Measurements from ENCODE around the gene METTL24. TPM values are rescaled to one million over a fixed set of nuclear protein-coding genes. Genes with fewer than 3 reads are reported as not detected.

METTL24 gene
- total RNA-seq, 1 donor from 2014 or later: 3.6 TPM

DNA sequence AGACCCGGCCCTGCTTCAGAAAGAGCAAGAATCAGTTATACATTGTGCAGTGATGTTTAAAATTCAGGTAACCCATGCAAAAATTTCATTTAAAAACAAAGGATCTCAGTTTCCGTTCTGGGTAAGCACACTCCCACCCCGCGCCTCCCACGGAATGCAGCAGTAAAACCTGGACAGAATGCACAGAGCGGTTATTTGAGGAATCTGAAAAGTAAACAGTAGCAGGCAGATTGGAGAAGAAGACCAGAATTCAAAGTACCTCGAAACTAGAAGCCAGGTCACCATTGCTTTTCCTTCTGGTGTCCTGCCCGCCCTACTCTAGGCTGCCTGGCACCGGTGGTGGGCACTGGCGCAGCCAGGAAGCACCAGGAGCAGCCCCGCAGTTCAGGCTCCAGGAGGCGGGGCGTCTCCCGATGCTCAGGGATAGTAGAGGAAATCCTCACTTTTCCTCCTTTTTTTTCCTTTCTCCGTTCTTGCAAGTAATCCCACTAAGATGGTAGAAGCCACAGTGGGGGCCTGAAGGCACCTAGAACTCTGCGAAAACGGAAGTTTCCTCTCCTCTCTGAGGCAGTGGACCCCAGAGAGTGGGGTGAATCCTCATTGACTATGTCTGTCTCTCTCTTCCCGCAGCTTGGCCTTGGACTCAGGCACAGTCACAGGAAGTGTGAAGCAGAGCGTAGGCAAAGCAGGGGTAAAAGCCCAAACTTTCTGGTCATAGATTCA, 28.3 kb downstream of the METTL24 start:
- H3K4me3 Mint-ChIP-seq: no peak overlapping the region
- H3K27ac Mint-ChIP-seq (ENCODE audit: unreplicated experiment): peak overlapping the region; percentile 38
- no peak for DNase-seq (ENCODE audit: low read depth, low spot score)
- H3K4me1 Mint-ChIP-seq: peaks cover 28% of the 10 kb centered on the region
- TF ChIP-seq, protein P1, sequence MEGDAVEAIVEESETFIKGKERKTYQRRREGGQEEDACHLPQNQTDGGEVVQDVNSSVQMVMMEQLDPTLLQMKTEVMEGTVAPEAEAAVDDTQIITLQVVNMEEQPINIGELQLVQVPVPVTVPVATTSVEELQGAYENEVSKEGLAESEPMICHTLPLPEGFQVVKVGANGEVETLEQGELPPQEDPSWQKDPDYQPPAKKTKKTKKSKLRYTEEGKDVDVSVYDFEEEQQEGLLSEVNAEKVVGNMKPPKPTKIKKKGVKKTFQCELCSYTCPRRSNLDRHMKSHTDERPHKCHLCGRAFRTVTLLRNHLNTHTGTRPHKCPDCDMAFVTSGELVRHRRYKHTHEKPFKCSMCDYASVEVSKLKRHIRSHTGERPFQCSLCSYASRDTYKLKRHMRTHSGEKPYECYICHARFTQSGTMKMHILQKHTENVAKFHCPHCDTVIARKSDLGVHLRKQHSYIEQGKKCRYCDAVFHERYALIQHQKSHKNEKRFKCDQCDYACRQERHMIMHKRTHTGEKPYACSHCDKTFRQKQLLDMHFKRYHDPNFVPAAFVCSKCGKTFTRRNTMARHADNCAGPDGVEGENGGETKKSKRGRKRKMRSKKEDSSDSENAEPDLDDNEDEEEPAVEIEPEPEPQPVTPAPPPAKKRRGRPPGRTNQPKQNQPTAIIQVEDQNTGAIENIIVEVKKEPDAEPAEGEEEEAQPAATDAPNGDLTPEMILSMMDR (conservative IDR thresholded peaks at IDR 0.05): no peak
- no peaks in the 10 kb centered on the region for H3K9me3 Mint-ChIP-seq
- no peaks in the 10 kb centered on the region for H3K36me3 Mint-ChIP-seq (ENCODE audit: low read depth)
- H3K27me3 Mint-ChIP-seq (ENCODE audit: low read depth): no peaks in the 10 kb centered on the region

DNA sequence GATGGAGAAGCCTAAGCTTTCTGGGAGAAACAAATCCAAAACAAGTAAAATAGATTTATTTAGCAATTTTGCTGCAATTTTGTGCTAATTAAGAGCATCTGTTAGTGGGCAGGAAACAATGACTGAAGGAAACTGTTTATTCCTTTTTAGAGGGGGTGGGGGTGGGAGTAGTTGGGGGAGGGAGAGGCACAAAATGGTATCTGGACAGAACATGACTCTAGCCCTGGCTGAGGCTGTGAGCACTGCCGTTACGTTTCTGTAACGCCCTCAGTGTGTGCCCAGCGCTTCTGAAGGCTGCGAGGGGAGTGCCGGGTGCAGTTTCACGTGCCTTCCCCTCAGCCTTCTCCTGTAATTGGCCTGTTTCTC, 28.8 kb downstream of the METTL24 start:
- Mint-ChIP-seq H3K4me3 (no peak overlapping the region), H3K27me3 (ENCODE audit: low read depth) (no peaks in the 10 kb centered on the region), H3K27ac (ENCODE audit: unreplicated experiment) (peak overlapping the region; percentile 38), H3K4me1 (peaks cover 23% of the 10 kb centered on the region), H3K9me3 (no peaks in the 10 kb centered on the region), H3K36me3 (ENCODE audit: low read depth) (no peaks in the 10 kb centered on the region)
- TF ChIP-seq, protein P1 (conservative IDR thresholded peaks at IDR 0.05): no peak
- DNase-seq (ENCODE audit: low read depth, low spot score): no peak

GRCh38 chr6:110328259-110328658, 29.9 kb downstream of the METTL24 start:
- no peaks in the 10 kb centered on the region for H3K27me3 Mint-ChIP-seq (ENCODE audit: low read depth)
- no peak for DNase-seq (ENCODE audit: low read depth, low spot score)
- no peaks in the 10 kb centered on the region for H3K36me3 Mint-ChIP-seq (ENCODE audit: low read depth)
- TF ChIP-seq, protein P1 (conservative IDR thresholded peaks at IDR 0.05): no peak
- no peak overlapping the region for H3K4me3 Mint-ChIP-seq
- no peak overlapping the region for H3K27ac Mint-ChIP-seq (ENCODE audit: unreplicated experiment)
- H3K4me1 Mint-ChIP-seq: peaks cover 26% of the 10 kb centered on the region
- no peaks in the 10 kb centered on the region for H3K9me3 Mint-ChIP-seq

DNA sequence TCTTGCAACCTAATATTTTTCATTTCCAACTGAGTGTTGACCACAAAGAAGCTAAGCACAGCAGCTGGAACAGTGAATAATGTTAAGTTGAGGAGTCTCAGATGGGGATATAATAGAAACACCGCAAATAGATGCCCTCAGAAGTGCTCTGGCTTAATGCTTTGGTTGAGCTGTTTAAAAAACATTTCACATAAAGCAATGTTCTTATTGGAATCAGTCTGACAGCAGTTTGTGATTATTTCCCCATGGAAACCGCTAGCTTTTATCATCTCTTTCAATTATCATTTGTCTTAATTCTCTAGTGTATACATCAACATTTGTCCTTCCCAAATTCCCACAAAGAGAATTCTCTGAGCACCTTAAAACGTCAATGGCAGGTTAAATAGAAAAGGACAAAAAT, 30.8 kb downstream of the METTL24 start:
- Mint-ChIP-seq H3K36me3 (ENCODE audit: low read depth) (no peaks in the 10 kb centered on the region), H3K4me3 (no peak overlapping the region), H3K27me3 (ENCODE audit: low read depth) (no peaks in the 10 kb centered on the region), H3K27ac (ENCODE audit: unreplicated experiment) (no peak overlapping the region), H3K9me3 (no peaks in the 10 kb centered on the region), H3K4me1 (peaks cover 34% of the 10 kb centered on the region)
- TF ChIP-seq, protein P1 (conservative IDR thresholded peaks at IDR 0.05): no peak
- DNase-seq (ENCODE audit: low read depth, low spot score): no peak

DNA sequence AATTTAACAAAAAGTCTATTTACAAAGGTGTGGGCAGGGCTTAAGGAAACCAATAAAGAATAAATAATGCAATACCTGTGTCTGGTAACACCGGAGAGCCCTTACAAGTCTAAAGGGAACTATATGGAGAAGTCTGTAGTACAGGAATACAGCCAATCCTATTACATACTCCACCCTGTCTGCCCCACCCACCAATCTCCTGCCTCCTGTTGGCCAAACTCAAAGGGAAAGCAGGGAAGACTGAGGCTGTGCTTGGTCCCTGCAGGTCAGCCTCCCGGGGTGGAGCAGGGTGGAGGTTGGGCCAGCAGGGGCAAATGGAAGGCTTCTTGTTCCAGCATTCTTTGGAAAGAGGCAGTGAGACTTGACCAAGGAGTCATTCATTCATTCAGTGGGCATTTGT, 31.5 kb downstream of the METTL24 start:
- no peaks in the 10 kb centered on the region for H3K27me3 Mint-ChIP-seq (ENCODE audit: low read depth)
- no peak overlapping the region for H3K4me3 Mint-ChIP-seq
- H3K27ac Mint-ChIP-seq (ENCODE audit: unreplicated experiment): no peak overlapping the region
- TF ChIP-seq, protein P1 (conservative IDR thresholded peaks at IDR 0.05): no peak
- H3K4me1 Mint-ChIP-seq: peaks cover 42% of the 10 kb centered on the region
- H3K9me3 Mint-ChIP-seq: no peaks in the 10 kb centered on the region
- DNase-seq (ENCODE audit: low read depth, low spot score): no peak
- H3K36me3 Mint-ChIP-seq (ENCODE audit: low read depth): no peaks in the 10 kb centered on the region

Data from neural crest cell (in vitro differentiated cells).